ENCODE results near the gene PPFIA3. TPM values are rescaled to one million over a fixed set of nuclear protein-coding genes. Genes with fewer than 3 reads are reported as not detected.

PPFIA3 gene
- total RNA-seq, 1 experiment from 2014 or later, result 19.1 TPM

DNA sequence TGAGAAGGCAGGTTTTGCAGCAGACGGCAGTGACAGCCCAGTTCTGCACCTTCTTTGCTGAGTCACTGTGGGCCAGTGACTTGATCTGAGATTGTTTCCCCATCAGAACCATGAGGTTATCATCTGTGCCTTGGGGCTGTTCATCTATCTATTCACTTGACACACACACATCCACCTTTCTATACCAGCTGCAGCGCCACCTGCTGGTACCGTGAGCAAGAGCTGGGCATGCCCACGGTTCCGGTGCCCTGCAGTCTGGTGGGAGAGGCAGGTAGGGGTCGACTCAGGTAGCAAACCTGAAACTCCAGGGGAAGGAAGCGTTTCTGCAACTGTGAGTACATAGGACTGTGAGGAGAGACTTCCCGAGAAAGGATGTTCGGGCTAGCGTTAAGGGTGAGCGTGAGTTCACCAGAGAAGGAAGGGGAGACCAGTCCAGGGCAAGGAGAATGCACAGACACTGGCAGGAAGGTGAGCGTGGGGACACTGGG lies 12.7 kb upstream of the PPFIA3 start:
- no peak overlapping the region for H3K9ac ChIP-seq (ENCODE audit: extremely low read depth, insufficient read length, low read length)
- no peaks in the 10 kb centered on the region for H4K20me1 ChIP-seq (ENCODE audit: control insufficient read depth, insufficient read depth, insufficient read length)
- no peaks in the 10 kb centered on the region for H3K27me3 ChIP-seq (ENCODE audit: insufficient read depth, low read length)
- no peak overlapping the region for H4K8ac ChIP-seq (replicated peaks; ENCODE audit: insufficient read length, low read depth, low read length)
- peak overlapping the region in 1 of 2 experiments; percentile 0; a peak in 1 of 5 replicates for H3K4me3 Mint-ChIP-seq
- H3K79me1 ChIP-seq (ENCODE audit: insufficient read depth, low read depth, low read length, poor library complexity, severe bottlenecking), result no peaks in the 10 kb centered on the region
- H3K79me2 ChIP-seq (ENCODE audit: insufficient read depth, low read length), result no peaks in the 10 kb centered on the region
- H3T11ph ChIP-seq (ENCODE audit: low read length), result no peak overlapping the region
- peaks cover 0 to 2% of the 10 kb centered on the region in 2 experiments; a peak in 2 of 5 replicates for H3K9me3 Mint-ChIP-seq
- H3K36me3 Mint-ChIP-seq (ENCODE audit: insufficient read depth in 1 of 3, low read depth in 3 of 3), result peaks cover 42 to 68% (median 65%) of the 10 kb centered on the region in 3 experiments
- no peak overlapping the region for H4K91ac ChIP-seq (ENCODE audit: insufficient read length, low read depth, low read length)
- no peak overlapping the region for H3K14ac ChIP-seq (ENCODE audit: insufficient read depth, low read length)
- no peak overlapping the region for H3K23ac ChIP-seq (ENCODE audit: insufficient read length, low read depth, low read length)
- no peak overlapping the region for H2BK20ac ChIP-seq (ENCODE audit: low read depth, low read length, poor library complexity, severe bottlenecking)
- peak; percentile 81 for DNase-seq
- no peak overlapping the region for H2BK5ac ChIP-seq (ENCODE audit: insufficient read length, low read length)
- H3K56ac ChIP-seq (ENCODE audit: insufficient read length, low read depth, low read length), result no peak overlapping the region
- no peak overlapping the region for H3K4ac ChIP-seq (ENCODE audit: low read depth, low read length)
- H3K27ac ChIP-seq (ENCODE audit: insufficient read length, low read depth, low read length), result no peak overlapping the region
- WGBS (ENCODE audit: extremely low coverage, insufficient read length, low lambda C conversion rate), result no CpG with 5 or more reads among the region's 12 CpGs
- no peaks in the 10 kb centered on the region for H3K4me1 ChIP-seq (ENCODE audit: insufficient read depth, low read length)
- no peaks in the 10 kb centered on the region; the same call in 1 of the 2 replicates for H3K27me3 Mint-ChIP-seq (ENCODE audit: low read depth)
- H2BK12ac ChIP-seq (ENCODE audit: insufficient read length, low read depth, low read length), result no peak overlapping the region
- no peaks in the 10 kb centered on the region for H3K23me2 ChIP-seq (ENCODE audit: insufficient read length, low read depth, low read length, poor library complexity, severe bottlenecking)
- H3K27ac Mint-ChIP-seq, result peak overlapping the region; percentile 76 to 87 (median 80); a peak in 6 of 7 replicates
- TF ChIP-seq, protein P1, sequence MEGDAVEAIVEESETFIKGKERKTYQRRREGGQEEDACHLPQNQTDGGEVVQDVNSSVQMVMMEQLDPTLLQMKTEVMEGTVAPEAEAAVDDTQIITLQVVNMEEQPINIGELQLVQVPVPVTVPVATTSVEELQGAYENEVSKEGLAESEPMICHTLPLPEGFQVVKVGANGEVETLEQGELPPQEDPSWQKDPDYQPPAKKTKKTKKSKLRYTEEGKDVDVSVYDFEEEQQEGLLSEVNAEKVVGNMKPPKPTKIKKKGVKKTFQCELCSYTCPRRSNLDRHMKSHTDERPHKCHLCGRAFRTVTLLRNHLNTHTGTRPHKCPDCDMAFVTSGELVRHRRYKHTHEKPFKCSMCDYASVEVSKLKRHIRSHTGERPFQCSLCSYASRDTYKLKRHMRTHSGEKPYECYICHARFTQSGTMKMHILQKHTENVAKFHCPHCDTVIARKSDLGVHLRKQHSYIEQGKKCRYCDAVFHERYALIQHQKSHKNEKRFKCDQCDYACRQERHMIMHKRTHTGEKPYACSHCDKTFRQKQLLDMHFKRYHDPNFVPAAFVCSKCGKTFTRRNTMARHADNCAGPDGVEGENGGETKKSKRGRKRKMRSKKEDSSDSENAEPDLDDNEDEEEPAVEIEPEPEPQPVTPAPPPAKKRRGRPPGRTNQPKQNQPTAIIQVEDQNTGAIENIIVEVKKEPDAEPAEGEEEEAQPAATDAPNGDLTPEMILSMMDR (conservative IDR thresholded peaks at IDR 0.05), result peak; percentile 94
- no peak overlapping the region; the same call in 1 of the 2 replicates for H2BK15ac ChIP-seq (ENCODE audit: low read depth, low read length)
- H3K4me2 ChIP-seq (ENCODE audit: insufficient read depth, insufficient read length, low read length), result no peak overlapping the region
- peaks cover 6 to 21% of the 10 kb centered on the region in 2 experiments for H3K4me1 Mint-ChIP-seq
- H2AFZ ChIP-seq (ENCODE audit: low read length), result no peak overlapping the region
- no peak overlapping the region for H2BK120ac ChIP-seq (ENCODE audit: low read depth, low read length, poor library complexity, severe bottlenecking)
- no peak overlapping the region for H4K5ac ChIP-seq (ENCODE audit: insufficient read length, low read depth, low read length)
- H2AK5ac ChIP-seq (ENCODE audit: insufficient read length, low read length), result no peak overlapping the region
- H3K18ac ChIP-seq (ENCODE audit: insufficient read length, low read depth, low read length), result no peak overlapping the region
- no peaks in the 10 kb centered on the region for H3K9me3 ChIP-seq (ENCODE audit: control insufficient read depth, low read depth, low read length)
